GM21723 (cell line): ENCODE results near the gene ITGAE.
A peak's percentile ranks its signal among the peaks of the same experiment; 100 is the strongest.
"Not testable (repeated sequence)": the region's sequence is repeated elsewhere in the genome, so short reads cannot be mapped to it uniquely, and the experiment has no call there.

Experiments
- ATAC-seq: cut with Tn5 transposase; IDR thresholded peaks from one replicate; pipeline ENCODE4 v1.9.1; 2021; ENCODE audit warnings: mild to moderate bottlenecking, moderate library complexity; ENCODE audit not compliant: unreplicated experiment

ITGAE gene

GRCh38 chr17:3795390-3796102 lies 5.4 kb downstream of the ITGAE start:
- ATAC-seq = no peak

- no peak for ATAC-seq
These were observed 6.2 kb downstream of the ITGAE start for GRCh38 chr17:3794557-3795389.

GRCh38 chr17:3794152-3794551 lies 6.8 kb downstream of the ITGAE start:
- not testable (repeated sequence) for ATAC-seq

GRCh38 chr17:3793258-3793657 lies 7.7 kb downstream of the ITGAE start:
- ATAC-seq = not testable (repeated sequence)

GRCh38 chr17:3792481-3792880 lies 8.5 kb downstream of the ITGAE start:
- no peak for ATAC-seq

GRCh38 chr17:3788200-3788599 lies 12.8 kb downstream of the ITGAE start:
- no peak for ATAC-seq

- ATAC-seq = not testable (repeated sequence)
These were observed 15.7 kb downstream of the ITGAE start for GRCh38 chr17:3785323-3785722.

- no peak for ATAC-seq
These were observed 18.2 kb downstream of the ITGAE start for GRCh38 chr17:3782751-3783150.

GRCh38 chr17:3780986-3781385 lies 20.0 kb downstream of the ITGAE start:
- ATAC-seq = no peak

- ATAC-seq = no peak
These were observed 23.4 kb downstream of the ITGAE start for GRCh38 chr17:3777366-3778120.

GRCh38 chr17:3773966-3774365 lies 27.0 kb downstream of the ITGAE start:
- ATAC-seq = no peak

GRCh38 chr17:3773511-3773910 lies 27.5 kb downstream of the ITGAE start:
- ATAC-seq = no peak

GRCh38 chr17:3772764-3773163 lies 28.2 kb downstream of the ITGAE start:
- ATAC-seq = no peak

GRCh38 chr17:3771140-3771539 lies 29.8 kb downstream of the ITGAE start:
- no peak for ATAC-seq

- no peak for ATAC-seq
These were observed 30.5 kb downstream of the ITGAE start for GRCh38 chr17:3770466-3770865.

- ATAC-seq = no peak
These were observed 32.2 kb downstream of the ITGAE start for GRCh38 chr17:3768769-3769168.

GRCh38 chr17:3768341-3768740 lies 32.6 kb downstream of the ITGAE start:
- no peak for ATAC-seq

- no peak for ATAC-seq
These were observed 34.2 kb downstream of the ITGAE start for GRCh38 chr17:3766779-3767178.

- ATAC-seq = no peak
These were observed 35.0 kb downstream of the ITGAE start for GRCh38 chr17:3765981-3766380.

- no peak for ATAC-seq
These were observed 37.2 kb downstream of the ITGAE start for GRCh38 chr17:3763777-3764170.

GRCh38 chr17:3762922-3763776 lies 37.8 kb downstream of the ITGAE start:
- ATAC-seq = peak; percentile 57
